Liver (tissue), 9 donors: Measurements from ENCODE around the gene ISG20L2. TPM values are rescaled to one million over a fixed set of nuclear protein-coding genes. Genes with fewer than 3 reads are reported as not detected.

Source experiments
- DNase-seq: peaks from one replicate; pipeline ENCODE4 v3.0.0-alpha.2; 2017; ENCODE audit warnings: low spot score
- H3K27ac ChIP-seq, 2 donors: one replicate each; pipeline ENCODE4 v1.7.0; 2013; ENCODE audit warnings: inconsistent platforms in 2 of 2, low read length in 2 of 2, control low read depth in 1 of 2, low read depth in 1 of 2, mild to moderate bottlenecking in 1 of 2
- H3K27me3 ChIP-seq, 4 donors: one replicate each; pipeline versions ENCODE4 v1.6.1 to v1.7.0; 2013; ENCODE audit warnings: low read length in 3 of 4, inconsistent platforms in 1 of 4, mild to moderate bottlenecking in 1 of 4, moderate library complexity in 1 of 4; ENCODE audit not compliant: control insufficient read depth in 4 of 4, insufficient read depth in 4 of 4
- H3K36me3 ChIP-seq, 4 donors: one replicate each; pipeline versions ENCODE4 v1.6.1 to v1.7.0; 2013; ENCODE audit warnings: low read length in 3 of 4, mild to moderate bottlenecking in 3 of 4, low read depth in 1 of 4, moderate library complexity in 1 of 4; ENCODE audit not compliant: control insufficient read depth in 4 of 4, insufficient read depth in 3 of 4
- H3K4me1 ChIP-seq, 4 donors: one replicate each; pipeline versions ENCODE4 v1.6.1 to v1.7.0; 2013; ENCODE audit warnings: low read length in 3 of 4, mild to moderate bottlenecking in 3 of 4, moderate library complexity in 1 of 4; ENCODE audit not compliant: control insufficient read depth in 4 of 4, insufficient read depth in 4 of 4
- H3K4me3 ChIP-seq, 3 donors: one replicate each; pipeline versions ENCODE4 v1.6.1 to v1.7.0; 2013; ENCODE audit warnings: low read length in 3 of 3, control low read depth in 1 of 3, low read depth in 1 of 3, mild to moderate bottlenecking in 1 of 3
- H3K9ac ChIP-seq, 2 donors: one replicate each; pipeline ENCODE4 v1.7.0; 2013; ENCODE audit warnings: low read length in 2 of 2, mild to moderate bottlenecking in 2 of 2, moderate library complexity in 2 of 2, control low read depth in 1 of 2, low read depth in 1 of 2
- H3K9me3 ChIP-seq, 4 donors: one replicate each; pipeline versions ENCODE4 v1.6.1 to v1.7.0; 2013; ENCODE audit warnings: low read length in 3 of 4; ENCODE audit not compliant: control insufficient read depth in 4 of 4
- EGR1 ChIP-seq, 2 donors: IDR thresholded peaks; 2 replicates each; pipeline ENCODE4 v1.6.1; 2016 to 2018; ENCODE audit warnings: antibody characterized with exemption in 2 of 2, low read depth in 2 of 2
- FOXA1 ChIP-seq: IDR thresholded peaks from 2 replicates; pipeline ENCODE4 v1.6.1; 2016; ENCODE audit warnings: antibody characterized with exemption
- FOXA2 ChIP-seq: IDR thresholded peaks from 2 replicates; pipeline ENCODE4 v1.6.1; 2016; ENCODE audit warnings: antibody characterized with exemption
- GABPA ChIP-seq, 2 donors: IDR thresholded peaks in 1 of 2; conservative IDR thresholded peaks in 1 of 2; 2 replicates each; pipeline ENCODE4 v1.6.1; 2016; ENCODE audit warnings: antibody characterized with exemption in 2 of 2, mild to moderate bottlenecking in 1 of 2, moderate library complexity in 1 of 2
- HNF4A ChIP-seq, 2 donors: conservative IDR thresholded peaks; 2 replicates each; pipeline ENCODE4 v1.6.1; 2016; ENCODE audit warnings: antibody characterized with exemption in 2 of 2, mild to moderate bottlenecking in 2 of 2
- HNF4G ChIP-seq: IDR thresholded peaks from 2 replicates; pipeline ENCODE4 v1.6.1; 2016; ENCODE audit warnings: antibody characterized with exemption
- JUND ChIP-seq, 2 donors: IDR thresholded peaks; 2 replicates each; pipeline ENCODE4 v1.6.1; 2016; ENCODE audit warnings: antibody characterized with exemption in 2 of 2
- NR2F2 ChIP-seq: IDR thresholded peaks from 2 replicates; pipeline ENCODE4 v1.6.1; 2016; ENCODE audit warnings: antibody characterized with exemption
- RAD21 ChIP-seq, 2 donors: IDR thresholded peaks; 2 replicates each; pipeline ENCODE4 v1.6.1; 2016; ENCODE audit warnings: antibody characterized with exemption in 2 of 2, mild to moderate bottlenecking in 2 of 2
- RXRA ChIP-seq, 2 donors: IDR thresholded peaks; 2 replicates each; pipeline ENCODE4 v1.6.1; 2017 to 2018; ENCODE audit warnings: antibody characterized with exemption in 2 of 2, mild to moderate bottlenecking in 1 of 2
- SP1 ChIP-seq: IDR thresholded peaks from 2 replicates; pipeline ENCODE4 v1.6.1; 2018; ENCODE audit warnings: antibody characterized with exemption, mild to moderate bottlenecking
- TAF1 ChIP-seq: conservative IDR thresholded peaks from 2 replicates; pipeline ENCODE4 v1.6.1; 2016; ENCODE audit warnings: antibody characterized with exemption, mild to moderate bottlenecking
- YY1 ChIP-seq: IDR thresholded peaks from 2 replicates; pipeline ENCODE4 v1.6.1; 2016; ENCODE audit warnings: antibody characterized with exemption, mild to moderate bottlenecking
- WGBS: extraction: QIAGEN DNeasy Blood & Tissue Kit; methylation state at CpG from one replicate; pipeline ENCODE4 v1.1.7; 2013; 5-methylcytosine and 5-hydroxymethylcytosine counted together
- polyA plus RNA-seq, 2 donors: library from polyadenylated mRNA; stranded (reverse) in 1 of 2; unstranded in 1 of 2; fragments of 200-250 nt in 1 of 2; fragments of >200 nt in 1 of 2; fragmentation: Nextera tagmentation in 1 of 2; extraction: Ambion mirVana in 1 of 2; gene quantifications; one replicate each; pipeline versions ENCODE4 v1.2.1 to v1.2.3, GENCODE V29; 2013 to 2015
- total RNA-seq, 2 donors: library from RNA; depleted of rRNA; stranded (reverse); fragments of >200 nt; gene quantifications; one replicate each; pipeline ENCODE4 v1.2.3, GENCODE V29; 2014
- TF ChIP-seq, protein P1 (sequence below): IDR thresholded peaks from 2 replicates; pipeline ENCODE4 v1.6.1; 2016; ENCODE audit warnings: antibody characterized with exemption
- TF ChIP-seq, protein P2 (sequence below): IDR thresholded peaks from 2 replicates; pipeline ENCODE4 v1.6.1; 2016; ENCODE audit warnings: antibody characterized with exemption
- TF ChIP-seq, protein P3 (sequence below): fragments of 150-350 bp; IDR thresholded peaks from 2 replicates; pipeline ENCODE4 v1.5.1; 2017; ENCODE audit warnings: improper control_type of control experiment, low read depth, low read length; ENCODE audit not compliant: missing input control
- TF ChIP-seq, protein P4 (sequence below): IDR thresholded peaks from 2 replicates; pipeline ENCODE4 v1.6.1; 2016; ENCODE audit warnings: antibody characterized with exemption, mild to moderate bottlenecking
- TF ChIP-seq, protein P5 (sequence below): IDR thresholded peaks from 2 replicates; pipeline ENCODE4 v1.6.1; 2016; ENCODE audit warnings: antibody characterized with exemption
- donor health status: healthy.
- donor health status: healthy.
- donor health status: healthy.
- donor health status: healthy.
- donor health status: healthy.

Gene ISG20L2
- total and polyA plus RNA-seq, 4 donors = 5.6 to 9.9 (median 6.7) TPM

DNA sequence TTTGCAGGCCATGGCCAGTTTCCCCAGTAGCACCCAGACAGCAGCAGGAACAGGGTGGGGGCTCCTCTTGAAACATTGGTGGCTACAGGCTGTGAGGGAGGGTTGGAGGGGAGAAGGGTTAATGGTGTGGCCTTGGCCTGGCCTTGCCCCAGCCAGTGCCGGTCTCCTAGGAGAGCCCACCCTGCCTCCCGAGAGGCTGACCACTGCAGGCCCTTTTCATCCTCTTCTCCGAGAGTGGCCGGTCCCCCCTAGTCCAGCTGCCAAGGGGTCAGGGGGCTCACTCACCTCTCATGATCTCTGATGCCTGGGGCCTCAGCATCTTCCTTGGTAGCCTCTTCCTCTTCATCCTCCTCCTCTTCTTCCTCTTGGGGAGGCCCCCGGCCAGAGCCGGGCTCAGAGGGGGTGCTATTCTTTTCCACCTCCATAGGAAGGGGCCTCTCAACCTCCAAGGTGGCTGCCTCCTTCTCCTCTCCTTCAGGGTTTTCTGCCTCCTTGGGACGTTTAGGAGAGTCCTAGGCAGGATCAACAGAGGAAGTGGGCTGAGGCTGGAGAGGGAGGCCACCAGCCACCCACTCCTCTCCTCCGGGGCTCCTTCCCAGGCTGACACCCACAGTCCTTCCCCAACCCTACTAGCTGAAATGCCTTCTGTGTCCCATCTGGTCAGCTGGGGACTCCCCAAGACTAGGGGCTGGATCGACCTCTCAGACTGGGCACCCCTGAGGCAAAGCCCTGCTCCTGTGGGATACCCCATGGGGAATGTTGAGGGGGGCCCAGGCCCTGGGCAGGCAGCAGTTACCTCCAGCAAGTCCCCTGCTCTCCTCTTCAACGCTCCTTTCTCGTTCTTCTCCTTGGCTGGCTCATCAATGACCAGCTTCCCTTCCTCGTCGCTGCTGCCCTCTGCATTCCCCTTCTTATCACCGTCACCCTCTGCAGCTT, 15.1 kb upstream of the ISG20L2 start:
- 91% methylated on average over 14 of the region's 14 CpGs for WGBS
- no peak for DNase-seq

More for the DNA sequence above, 15.1 kb upstream of the ISG20L2 start:
- no peak overlapping the region for H3K27ac ChIP-seq
- peaks cover 6 to 48% (median 40%) of the 10 kb centered on the region in 4 donors for H3K4me1 ChIP-seq
- H3K9me3 ChIP-seq = no peaks in the 10 kb centered on the region
- no peak overlapping the region for H3K4me3 ChIP-seq
- H3K27me3 ChIP-seq = no peaks in the 10 kb centered on the region
- no peak overlapping the region for H3K9ac ChIP-seq
- H3K36me3 ChIP-seq = peaks cover 5 to 22% (median 18%) of the 10 kb centered on the region in 4 donors
- TF ChIP-seq FOXA1 = no peak
- TF ChIP-seq RAD21 (IDR thresholded peaks at IDR 0.05) = no peak
- TF ChIP-seq, protein P1, sequence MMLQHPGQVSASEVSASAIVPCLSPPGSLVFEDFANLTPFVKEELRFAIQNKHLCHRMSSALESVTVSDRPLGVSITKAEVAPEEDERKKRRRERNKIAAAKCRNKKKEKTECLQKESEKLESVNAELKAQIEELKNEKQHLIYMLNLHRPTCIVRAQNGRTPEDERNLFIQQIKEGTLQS = no peak
- TF ChIP-seq, protein P2, sequence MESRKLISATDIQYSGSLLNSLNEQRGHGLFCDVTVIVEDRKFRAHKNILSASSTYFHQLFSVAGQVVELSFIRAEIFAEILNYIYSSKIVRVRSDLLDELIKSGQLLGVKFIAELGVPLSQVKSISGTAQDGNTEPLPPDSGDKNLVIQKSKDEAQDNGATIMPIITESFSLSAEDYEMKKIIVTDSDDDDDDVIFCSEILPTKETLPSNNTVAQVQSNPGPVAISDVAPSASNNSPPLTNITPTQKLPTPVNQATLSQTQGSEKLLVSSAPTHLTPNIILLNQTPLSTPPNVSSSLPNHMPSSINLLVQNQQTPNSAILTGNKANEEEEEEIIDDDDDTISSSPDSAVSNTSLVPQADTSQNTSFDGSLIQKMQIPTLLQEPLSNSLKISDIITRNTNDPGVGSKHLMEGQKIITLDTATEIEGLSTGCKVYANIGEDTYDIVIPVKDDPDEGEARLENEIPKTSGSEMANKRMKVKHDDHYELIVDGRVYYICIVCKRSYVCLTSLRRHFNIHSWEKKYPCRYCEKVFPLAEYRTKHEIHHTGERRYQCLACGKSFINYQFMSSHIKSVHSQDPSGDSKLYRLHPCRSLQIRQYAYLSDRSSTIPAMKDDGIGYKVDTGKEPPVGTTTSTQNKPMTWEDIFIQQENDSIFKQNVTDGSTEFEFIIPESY = no peak
- no peak for TF ChIP-seq SP1
- TF ChIP-seq, protein P3, sequence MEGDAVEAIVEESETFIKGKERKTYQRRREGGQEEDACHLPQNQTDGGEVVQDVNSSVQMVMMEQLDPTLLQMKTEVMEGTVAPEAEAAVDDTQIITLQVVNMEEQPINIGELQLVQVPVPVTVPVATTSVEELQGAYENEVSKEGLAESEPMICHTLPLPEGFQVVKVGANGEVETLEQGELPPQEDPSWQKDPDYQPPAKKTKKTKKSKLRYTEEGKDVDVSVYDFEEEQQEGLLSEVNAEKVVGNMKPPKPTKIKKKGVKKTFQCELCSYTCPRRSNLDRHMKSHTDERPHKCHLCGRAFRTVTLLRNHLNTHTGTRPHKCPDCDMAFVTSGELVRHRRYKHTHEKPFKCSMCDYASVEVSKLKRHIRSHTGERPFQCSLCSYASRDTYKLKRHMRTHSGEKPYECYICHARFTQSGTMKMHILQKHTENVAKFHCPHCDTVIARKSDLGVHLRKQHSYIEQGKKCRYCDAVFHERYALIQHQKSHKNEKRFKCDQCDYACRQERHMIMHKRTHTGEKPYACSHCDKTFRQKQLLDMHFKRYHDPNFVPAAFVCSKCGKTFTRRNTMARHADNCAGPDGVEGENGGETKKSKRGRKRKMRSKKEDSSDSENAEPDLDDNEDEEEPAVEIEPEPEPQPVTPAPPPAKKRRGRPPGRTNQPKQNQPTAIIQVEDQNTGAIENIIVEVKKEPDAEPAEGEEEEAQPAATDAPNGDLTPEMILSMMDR = no peak
- no peak for TF ChIP-seq TAF1
- no peak for TF ChIP-seq RXRA (IDR thresholded peaks at IDR 0.05)
- no peak for TF ChIP-seq JUND (IDR thresholded peaks at IDR 0.05)
- TF ChIP-seq HNF4A (conservative IDR thresholded peaks at IDR 0.05) = no peak
- no peak for TF ChIP-seq NR2F2
- TF ChIP-seq, protein P4, sequence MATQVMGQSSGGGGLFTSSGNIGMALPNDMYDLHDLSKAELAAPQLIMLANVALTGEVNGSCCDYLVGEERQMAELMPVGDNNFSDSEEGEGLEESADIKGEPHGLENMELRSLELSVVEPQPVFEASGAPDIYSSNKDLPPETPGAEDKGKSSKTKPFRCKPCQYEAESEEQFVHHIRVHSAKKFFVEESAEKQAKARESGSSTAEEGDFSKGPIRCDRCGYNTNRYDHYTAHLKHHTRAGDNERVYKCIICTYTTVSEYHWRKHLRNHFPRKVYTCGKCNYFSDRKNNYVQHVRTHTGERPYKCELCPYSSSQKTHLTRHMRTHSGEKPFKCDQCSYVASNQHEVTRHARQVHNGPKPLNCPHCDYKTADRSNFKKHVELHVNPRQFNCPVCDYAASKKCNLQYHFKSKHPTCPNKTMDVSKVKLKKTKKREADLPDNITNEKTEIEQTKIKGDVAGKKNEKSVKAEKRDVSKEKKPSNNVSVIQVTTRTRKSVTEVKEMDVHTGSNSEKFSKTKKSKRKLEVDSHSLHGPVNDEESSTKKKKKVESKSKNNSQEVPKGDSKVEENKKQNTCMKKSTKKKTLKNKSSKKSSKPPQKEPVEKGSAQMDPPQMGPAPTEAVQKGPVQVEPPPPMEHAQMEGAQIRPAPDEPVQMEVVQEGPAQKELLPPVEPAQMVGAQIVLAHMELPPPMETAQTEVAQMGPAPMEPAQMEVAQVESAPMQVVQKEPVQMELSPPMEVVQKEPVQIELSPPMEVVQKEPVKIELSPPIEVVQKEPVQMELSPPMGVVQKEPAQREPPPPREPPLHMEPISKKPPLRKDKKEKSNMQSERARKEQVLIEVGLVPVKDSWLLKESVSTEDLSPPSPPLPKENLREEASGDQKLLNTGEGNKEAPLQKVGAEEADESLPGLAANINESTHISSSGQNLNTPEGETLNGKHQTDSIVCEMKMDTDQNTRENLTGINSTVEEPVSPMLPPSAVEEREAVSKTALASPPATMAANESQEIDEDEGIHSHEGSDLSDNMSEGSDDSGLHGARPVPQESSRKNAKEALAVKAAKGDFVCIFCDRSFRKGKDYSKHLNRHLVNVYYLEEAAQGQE = no peak
- TF ChIP-seq FOXA2 = no peak
- no peak for TF ChIP-seq HNF4G
- TF ChIP-seq YY1 = no peak
- TF ChIP-seq, protein P5, sequence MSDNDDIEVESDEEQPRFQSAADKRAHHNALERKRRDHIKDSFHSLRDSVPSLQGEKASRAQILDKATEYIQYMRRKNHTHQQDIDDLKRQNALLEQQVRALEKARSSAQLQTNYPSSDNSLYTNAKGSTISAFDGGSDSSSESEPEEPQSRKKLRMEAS = no peak
- no peak for TF ChIP-seq GABPA (IDR thresholded peaks at IDR 0.05 in 1 of 2, conservative IDR thresholded peaks at IDR 0.05 in 1 of 2)
- no peak for TF ChIP-seq EGR1 (IDR thresholded peaks at IDR 0.05; ENCODE audit: low read depth in 2 of 2)
